Stimulated activated CD4-positive, alpha-beta T cell treated with anti-CD3 and anti-CD28 coated beads, Interleukin-4, amount 100 ng/mL, for 4 hours (primary cell): Measurements from ENCODE around the gene SLC49A3.
"Not testable (repeated sequence)": the region's sequence is repeated elsewhere in the genome, so short reads cannot be mapped to it uniquely, and the experiment has no call there.

Source experiments
- DNase-seq, 2 experiments: peaks; one replicate each; pipeline ENCODE4 v3.0.0-alpha.2; 2020

Gene SLC49A3

DNA sequence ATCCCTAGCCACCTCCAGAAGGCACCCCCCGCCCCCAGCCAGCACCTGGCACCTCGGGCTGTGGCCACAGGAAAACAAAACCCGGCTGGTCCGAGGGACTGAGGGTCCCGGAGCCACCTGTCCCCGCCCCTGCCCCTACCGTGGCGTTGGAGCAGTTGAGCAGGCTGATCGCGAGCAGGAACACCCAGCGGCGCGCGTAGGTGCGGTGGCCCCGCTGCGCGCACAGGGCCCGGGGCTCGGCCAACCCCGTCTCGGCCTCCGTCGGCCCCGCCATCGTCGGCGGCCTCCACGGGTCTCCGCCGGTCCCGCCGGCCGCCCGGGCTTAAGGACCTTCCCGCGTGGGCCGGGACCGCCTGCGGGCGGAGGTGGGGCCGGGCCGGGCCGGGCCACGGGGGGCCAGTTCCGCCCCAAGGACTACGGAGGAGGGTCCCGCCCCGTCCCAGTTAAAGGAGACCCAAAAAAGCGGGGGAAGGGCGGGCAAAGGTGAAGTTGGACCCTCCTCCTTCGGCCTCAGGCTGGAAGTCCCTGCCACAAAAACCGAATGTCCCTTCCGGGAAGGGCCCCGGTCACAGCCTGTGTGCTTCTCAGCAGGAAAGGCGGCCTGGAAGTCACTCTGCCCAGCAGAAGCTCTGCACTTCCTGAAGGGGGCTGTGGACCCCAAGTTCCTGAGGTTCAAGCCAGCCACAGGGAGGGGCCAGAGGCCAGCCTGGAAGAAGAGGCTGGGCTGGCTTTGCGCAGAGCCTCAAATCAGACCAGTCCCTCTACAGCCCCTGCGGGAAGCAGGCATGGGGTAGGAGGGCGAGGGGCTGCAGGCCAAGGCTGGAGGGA is at the start of gene SLC49A3:
Gene SLC49A3, minus strand, starts transcription at position 298 of the 828 bp plus-strand sequence. Its CDS starts 24 bp downstream, at position 274.
- no peak for DNase-seq

DNA sequence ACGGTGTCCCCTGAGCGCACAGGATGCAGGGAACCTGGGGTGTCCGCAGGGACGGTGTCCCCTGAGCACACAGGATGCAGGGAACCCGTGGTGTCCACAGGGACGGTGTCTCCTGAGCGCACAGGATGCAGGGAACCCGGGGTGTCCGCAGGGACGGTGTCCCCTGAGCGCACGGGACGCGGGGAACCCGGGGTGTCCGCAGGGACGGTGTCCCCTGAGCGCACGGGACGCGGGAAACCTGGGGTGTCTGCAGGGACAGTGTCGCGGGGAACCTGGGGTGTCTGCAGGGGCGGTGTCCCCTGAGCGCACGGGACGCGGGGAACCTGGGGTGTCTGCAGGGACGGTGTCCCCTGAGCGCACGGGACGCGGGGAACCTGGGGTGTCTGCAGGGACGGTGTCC is 47.6 kb upstream of the SLC49A3 start:
- DNase-seq = not testable (repeated sequence)

DNA sequence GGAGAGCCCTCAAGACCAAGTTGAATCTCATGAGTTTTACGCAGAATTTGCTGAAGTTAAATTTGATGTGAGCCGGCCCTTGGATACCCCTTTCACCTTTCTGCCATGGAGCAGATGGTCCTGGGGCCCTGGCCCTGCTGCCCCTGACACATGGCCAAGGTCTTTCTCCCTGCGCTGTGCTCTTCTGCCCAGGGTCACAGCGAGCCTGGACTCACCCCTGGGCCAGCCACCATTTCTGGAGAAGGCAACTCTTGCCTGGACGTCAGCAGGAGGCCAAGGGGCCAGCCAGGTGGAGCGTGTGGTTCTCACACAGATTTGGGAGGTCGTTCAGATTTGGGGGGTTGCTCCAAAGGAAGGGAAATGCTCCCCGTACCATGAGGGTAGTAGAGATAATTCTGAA is 46.6 kb upstream of the SLC49A3 start:
- DNase-seq = no peak

DNA sequence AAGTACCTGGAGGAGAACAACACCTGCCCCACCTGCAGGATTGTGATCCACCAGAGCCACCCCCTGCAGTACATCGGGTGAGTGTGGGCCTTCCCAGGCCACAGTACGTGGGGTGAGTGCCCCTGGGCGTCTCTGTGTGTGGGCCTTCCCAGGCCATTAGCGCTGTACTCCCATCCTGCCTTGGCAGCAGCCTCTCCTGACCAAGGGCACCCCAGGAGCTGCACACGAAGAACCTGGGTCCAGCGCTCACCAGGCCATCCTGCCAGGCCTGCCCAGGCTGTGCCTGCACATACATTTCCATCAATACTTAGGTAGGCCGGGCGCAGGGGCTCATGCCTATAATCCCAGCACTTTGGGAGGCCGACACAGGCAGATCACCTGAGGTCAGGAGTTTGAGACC is 46.0 kb upstream of the SLC49A3 start:
- no peak for DNase-seq

DNA sequence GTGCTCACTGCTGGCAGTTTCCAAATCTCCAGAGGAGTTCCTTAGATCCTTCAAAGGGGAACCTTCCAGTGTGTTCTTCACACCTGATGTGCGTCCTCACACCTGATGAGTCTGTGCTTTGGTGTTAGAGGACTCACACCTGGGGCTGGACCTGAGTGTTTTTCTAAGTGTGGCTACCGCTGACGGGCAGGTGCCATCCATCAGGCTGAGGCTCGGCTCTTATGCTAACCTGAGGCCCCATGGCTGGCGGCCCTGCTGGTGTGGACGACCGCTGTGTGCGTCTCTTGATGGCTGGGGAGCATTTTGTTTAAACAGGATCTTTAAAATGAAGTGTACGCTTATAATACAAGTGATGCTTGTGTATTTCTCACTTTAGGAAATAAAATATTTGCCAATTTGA is 45.1 kb upstream of the SLC49A3 start:
- no peak for DNase-seq

DNA sequence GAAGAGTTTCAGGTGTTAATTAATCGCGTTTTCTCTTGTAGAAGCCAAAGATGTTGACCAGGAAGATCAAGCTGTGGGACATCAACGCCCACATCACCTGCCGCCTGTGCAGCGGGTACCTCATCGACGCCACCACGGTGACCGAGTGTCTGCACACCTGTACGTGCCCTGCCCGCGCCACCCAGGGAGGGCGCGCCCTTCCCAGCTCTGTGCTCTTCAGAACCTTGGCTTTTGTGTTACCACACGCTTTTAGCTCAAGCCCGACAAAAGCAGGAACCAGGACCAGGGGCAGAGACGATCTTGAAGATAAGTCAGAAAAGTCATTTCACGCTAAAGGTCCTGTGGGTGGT is 44.7 kb upstream of the SLC49A3 start:
- DNase-seq = no peak

DNA sequence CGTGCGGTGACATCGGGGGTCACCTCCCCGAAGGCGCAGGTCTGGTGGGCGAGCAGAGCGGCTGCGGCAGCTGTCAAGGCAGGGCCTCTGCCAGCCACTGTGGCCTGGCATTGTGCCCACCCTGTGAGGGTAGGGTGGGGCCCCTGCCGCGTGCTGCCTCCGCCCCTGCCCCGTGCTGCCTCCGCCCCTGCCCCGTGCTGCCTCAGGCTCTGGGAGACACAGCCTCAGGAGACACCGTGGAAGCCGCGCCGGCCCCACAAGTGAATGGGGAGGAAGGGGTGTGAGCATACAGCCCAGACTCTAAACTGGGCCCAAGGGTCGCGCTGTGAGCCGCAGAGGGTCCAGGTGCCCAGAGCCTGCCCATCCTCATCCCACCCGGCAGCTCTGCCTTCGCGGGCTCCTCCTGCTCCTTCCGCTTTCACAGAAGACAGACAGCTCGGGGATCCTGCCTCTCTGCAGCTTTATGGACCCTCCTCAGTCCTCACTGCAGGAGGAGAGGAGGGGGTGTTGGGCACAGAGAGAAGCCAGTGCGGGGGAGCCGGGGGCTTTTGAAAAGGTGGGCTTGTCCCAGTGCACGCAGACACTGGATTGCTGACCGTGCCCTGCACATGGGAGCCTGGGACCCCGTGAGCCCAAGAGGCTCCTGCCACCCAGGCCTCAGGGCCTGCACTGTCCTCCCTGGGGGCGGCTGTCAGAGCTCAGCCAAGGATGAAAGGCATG is 44.1 kb upstream of the SLC49A3 start:
- DNase-seq = no peak

DNA sequence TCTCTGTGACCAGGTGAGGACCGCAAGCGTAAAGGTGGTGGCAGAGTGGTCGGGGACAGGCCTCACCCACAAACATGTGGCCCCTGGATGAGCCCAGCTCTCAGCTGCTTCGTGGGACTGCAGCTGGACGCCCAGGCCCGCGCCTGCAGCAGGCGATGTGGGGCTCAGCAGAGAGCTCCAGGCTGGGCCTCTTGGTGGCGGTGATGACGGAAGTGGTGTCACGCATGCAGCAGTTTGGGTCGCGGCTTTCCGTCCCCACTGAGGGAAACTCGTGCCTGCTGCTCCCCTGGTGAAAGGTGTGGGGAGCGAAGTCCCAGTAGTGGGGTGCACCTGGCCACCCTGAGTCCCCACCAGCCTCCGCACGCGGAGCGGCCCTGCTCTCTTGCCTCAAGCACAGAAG is 43.5 kb upstream of the SLC49A3 start:
- no peak for DNase-seq

DNA sequence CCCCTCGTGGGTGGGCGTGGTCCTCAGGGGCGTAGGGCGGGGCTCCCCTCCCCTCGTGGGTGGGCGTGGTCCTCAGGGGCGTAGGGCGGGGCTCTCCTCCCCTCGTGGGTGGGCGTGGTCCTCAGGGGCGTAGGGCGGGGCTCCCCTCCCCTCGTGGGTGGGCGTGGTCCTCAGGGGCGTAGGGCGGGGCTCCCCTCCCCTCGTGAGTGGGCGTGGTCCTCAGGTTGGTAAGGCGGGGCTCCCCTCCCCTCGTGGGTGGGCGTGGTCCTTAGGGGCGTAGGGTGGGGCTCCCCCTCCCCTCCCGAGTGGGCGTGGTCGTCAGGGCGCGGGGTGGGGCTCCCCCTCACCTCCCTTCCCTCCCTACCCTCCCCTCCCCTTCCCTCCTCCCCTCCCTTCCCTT is 43.0 kb upstream of the SLC49A3 start:
- DNase-seq = not testable (repeated sequence)

DNA sequence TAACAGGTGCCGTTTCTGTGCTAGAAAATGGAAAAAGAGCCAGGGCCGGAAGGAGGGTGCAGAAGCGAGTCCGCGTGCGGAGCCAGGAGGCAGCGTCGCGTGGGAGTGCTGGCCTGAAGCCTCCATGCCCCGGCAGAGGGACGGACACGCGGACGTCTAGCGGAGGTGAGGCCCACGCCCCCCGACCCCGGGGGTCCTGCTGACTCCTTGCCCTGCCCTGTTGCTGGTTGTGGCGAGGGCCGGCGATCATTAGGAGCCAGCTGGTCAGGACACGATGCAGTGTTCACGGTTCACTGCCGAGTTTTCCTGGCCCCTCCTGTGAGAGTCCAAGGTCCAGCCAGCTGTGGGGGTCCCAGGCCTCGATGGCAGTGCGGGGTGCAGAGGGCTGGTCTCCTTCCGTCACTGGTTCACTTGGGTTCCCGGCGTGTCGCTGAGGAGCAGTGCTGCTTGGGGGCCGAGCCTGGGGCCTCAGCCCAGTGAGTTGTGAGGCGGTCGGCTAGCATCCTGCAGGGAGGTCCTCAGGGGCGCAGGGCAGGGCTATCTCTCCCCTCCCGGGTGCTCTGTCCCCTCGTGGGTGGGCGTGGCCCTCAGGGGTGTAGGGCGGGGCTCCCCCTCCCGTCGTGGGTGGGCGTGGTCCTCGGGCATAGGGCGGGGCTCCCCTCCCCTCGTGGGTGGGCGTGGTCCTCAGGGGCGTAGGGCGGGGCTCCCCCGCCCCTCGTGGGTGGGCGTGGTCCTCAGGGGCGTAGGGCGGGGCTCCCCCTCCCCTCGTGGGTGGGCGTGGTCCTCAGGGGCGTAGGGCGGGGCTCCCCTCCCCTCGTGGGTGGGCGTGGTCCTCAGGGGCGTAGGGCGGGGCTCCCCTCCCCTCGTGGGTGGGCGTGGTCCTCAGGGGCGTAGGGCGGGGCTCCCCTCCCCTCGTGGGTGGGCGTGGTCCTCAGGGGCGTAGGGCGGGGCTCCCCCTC is 42.3 kb upstream of the SLC49A3 start:
- not testable (repeated sequence) for DNase-seq

DNA sequence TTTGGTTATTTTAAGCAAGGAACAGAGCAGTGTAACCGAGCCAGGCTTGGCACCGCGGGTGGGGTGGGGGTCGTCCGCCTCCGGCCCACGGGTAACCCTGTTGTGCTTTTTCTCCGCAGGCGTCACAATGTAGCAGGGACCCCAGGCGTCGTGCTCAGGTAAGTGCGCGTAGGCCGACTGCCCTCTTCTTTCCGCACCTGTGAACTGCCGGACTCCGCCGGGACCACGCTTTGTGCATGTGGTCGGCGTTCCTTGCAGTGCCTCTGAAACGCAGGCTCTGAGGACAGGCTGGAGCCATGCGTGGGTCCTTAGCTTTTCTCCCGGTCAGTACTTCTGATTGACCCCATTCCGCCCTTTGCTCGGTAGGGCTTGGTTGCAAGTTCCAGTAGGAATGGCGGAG is 41.6 kb upstream of the SLC49A3 start:
- no peak for DNase-seq

DNA sequence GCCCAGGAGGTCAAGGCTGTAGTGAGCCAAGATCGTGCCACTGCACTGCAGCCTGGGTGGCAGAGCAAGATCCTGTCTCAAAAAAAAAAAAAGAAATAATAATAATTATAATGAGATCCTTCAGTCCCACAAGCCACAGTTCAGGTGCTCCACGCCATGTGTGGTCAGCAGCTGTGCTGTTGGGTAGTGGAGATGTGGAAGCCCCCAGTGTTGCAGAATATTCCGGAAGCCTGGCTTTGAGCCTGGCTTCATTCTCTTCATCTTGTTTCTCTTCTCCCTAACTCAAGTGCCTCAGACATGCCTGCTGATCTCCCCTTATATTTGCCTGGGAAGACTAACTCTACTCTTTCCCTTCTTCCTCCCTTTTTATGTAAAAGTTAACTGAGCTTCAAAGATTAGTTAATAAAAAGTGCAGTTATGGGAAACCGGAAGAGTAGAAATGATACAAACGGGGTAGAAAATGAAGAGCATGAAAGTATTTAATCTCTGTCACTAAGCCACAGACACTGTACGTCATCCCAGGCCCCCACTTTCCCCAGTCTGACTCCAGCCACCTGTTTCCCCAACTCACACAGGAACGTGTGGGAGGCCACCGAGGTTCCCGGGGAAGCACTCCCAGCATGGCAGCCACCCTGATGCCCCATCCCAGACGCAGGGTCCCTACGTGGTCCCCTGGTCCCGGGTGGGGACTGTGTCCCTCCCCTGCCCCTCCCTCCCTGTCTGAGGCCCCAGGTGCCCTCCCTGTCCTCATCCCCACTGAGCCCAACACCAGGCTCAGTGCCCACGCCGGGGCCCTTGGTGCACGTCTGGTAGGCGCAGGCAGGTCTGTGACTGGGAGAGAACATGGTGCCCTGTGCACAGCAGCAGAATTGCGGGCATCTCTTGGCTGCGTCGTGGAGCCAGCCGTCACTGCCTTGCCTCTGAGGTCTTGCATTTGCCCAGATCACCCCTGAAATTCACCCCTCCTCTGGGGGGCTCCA is 40.7 kb upstream of the SLC49A3 start:
- DNase-seq = no peak

DNA sequence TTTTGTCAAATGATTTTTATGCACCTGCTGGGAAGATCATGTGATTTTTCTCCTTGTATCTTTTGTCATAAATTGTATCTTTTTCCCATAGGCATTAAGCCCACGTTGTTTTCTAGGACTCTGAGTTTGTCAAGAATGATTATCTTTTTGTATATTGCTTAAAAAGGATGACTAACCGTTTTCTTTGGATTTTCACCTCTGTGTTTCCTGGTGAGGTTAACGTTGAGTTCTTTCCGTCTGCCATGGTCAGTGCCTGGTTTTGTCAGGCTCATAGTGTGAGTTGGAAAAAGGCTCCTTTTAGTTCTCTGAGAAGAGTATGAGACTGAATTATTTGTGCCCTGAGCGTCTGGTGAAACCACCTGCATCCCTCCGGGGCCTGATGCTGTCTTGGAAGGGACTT is 38.6 kb upstream of the SLC49A3 start:
- DNase-seq = no peak

DNA sequence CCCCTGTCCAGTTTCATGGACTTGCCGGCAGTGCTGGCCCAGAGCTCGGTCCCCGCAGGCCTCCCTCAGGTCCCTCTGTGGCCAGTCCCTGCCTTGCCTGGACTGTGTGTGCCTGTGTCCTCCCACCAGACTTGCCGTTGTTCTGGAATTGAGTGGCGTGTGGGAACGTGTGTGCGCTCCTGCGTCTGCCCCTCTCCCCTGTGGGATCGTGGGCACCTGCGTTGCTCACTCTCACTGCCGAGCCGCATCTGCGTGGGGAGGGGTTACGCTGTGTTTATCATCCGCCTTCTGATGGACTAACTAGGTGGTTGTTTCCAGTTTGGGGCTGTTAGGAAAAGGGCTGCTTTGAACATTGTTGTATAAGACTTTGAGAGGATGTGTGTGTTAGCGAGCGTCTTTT is 37.9 kb upstream of the SLC49A3 start:
- DNase-seq = no peak

DNA sequence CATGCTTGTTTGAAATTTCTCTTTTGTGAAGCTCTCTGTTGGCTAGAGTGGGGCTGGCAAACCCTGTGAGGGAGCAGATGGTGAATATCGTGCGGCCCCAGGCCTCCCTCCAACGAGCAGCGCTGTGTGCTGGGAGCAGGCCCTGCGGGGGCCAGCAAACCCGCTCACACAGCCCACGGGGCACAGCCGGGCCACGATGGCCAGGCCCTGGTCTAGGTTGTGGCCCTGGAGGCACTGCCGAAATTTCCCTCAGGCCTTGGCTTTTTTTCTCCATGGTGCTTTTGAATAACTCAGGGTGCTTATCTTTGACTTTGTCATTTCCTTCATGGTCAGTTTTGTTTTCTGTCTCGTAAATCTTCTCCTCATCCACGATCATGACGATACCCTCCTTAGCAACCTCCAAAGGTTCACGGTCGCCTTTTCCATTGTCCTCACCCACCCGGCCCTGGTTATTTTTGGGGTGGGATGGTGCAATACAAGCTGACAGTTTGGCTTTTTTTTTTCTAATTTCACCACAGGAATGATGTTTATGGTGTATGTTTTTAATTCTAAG is 37.4 kb upstream of the SLC49A3 start:
- DNase-seq = no peak

DNA sequence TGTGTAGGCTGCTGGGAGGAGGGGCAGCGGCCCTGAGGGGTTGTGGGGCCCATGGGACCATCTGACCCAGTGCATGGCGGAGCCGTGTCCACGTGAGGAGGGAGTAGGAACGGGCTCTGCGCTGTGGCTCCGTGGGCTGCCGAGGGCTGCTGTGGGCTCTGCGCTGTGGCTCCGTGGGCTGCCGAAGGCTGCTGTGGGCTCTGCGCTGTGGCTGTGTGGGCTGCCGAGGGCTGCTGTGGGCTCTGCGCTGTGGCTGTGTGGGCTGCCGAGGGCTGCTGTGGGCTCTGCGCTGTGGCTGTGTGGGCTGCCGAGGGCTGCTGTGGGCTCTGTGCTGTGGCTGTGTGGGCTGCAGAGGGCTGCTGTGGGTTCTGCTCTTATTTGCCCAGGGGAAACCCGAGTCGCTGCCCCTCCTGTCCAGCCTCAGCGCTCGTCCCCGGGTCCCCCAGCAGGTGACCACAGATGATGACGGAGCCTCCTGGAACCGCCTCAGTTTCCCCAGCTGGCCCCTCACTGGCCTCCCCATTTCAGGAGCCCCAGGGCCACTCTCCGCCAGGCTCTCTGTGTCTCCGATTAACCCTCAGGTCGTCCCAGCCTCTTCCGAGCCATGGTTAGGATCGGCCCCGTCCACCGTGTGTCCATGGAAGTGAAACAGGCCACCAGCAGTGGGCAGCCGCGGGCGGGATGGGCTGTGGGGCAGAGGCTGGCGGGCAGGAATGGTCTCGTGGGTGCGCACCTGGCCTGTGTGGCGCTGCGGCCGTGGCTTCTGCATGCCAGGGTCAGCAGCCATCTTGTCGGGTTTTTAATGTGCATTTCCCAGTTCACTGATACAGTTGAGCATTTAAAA is 36.7 kb upstream of the SLC49A3 start:
- DNase-seq = no peak

DNA sequence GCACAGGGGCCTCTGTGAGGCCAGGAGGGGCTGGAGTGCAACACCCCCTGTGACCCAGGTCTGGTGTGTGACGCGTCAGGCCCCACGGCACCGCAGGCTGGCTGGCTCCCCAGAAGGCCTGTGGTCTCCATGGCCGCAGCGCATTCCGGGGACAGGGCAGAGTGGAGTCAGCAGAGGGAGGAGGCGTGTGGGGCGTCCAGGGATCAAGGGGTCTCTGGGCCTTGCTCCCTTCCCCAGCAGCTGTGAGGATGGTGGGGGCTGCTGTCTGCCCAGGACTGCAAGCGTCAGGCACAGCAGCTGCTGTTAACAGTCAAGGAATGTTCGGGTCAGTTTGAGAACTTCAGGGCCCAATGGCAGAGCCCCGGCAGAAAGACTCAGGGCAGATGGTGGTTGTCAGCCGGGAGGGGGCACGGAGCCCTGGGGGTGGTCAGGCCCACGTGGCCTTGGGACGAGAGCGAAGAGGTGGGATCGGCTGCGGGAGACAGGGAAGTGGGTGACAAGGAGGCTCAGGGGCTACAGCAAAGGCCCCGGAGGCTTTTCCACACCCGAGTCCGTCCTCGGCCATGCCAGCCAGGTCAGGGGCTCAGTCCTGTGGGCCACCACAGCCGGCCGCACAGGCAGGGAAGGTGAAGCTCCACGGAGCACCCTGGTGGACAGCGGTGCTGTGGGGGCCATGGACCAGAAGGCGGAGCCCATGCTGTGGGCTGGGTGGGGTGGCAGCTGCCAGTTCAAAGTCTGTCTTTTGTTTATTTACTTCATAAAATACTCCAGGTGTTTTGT is 35.0 kb upstream of the SLC49A3 start:
- no peak for DNase-seq

DNA sequence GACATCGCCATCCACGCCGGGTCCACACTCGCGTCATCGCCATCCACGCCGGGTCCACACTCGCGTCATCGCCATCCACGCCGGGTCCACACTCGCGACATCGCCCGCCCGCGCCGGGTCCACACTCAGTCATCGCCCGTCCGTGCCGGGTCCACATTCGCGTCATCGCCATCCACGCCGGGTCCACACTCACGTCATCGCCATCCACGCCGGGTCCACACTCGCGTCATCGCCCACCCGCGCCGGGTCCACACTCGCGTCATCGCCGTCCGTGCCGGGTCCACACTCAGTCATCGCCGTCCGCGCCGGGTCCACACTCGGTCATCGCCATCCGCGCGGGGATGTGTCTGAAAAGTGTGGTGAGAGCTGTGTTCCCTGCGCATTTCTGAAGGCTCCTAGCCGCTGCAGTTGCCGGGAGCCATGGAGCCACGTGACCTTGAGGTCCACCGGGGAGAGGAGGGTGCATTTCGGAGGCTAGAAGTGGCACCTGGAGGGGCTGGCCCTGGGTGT is 34.0 kb upstream of the SLC49A3 start:
- no peak for DNase-seq

DNA sequence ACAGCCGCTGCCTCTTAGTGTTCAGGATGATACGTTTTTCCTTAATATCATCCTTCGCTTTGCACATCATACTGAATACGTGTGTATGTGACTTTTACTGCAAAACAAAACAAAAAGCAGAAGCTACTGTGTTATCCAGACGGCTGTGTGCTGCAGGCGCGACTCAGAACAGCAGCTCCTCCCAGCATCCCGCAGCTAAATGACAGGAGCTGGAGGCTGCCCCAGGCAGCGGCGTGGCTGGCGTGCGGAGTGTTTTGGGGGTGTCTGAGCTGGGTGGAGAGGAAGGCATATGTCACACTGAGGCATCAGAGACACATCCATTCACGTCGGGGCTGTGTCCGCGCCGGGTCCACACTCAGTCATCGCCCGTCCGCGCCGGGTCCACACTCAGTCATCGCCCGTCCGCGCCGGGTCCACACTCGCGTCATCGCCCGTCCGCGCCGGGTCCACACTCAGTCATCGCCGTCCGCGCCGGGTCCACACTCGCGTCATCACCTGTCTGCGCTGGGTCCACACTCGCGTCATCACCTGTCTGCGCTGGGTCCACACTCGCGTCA is 33.3 kb upstream of the SLC49A3 start:
- no peak for DNase-seq
